ENCODE results near the gene ENTPD6. TPM values are rescaled to one million over a fixed set of nuclear protein-coding genes. Genes with fewer than 3 reads are reported as not detected.
"Not testable (repeated sequence)": the region's sequence is repeated elsewhere in the genome, so short reads cannot be mapped to it uniquely, and the experiment has no call there.

The ENTPD6 gene
- total RNA-seq, 2 experiments from 2014 or later, result 47.7 to 48.2 TPM

DNA sequence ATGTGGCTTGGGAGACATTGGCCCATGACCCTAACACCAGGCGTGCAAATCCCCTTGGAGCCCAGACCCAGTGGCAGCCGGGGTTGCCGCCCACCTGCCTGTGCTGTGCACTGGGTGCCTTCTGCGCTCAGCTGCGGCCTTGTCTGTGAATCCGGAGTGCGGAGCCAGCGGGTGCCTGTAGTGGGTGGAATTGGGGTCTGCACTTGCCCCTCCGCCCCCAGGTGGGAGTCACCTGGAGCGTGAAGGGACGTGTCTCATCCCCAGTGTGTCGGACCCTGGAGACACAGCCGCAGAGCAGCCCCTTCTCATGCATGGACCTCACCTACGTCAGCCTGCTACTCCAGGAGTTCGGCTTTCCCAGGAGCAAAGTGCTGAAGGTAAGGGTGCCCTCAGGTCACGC is 29.4 kb downstream of the ENTPD6 start:
- H3K4me1 Mint-ChIP-seq, result peaks cover 9% of the 10 kb centered on the region

DNA sequence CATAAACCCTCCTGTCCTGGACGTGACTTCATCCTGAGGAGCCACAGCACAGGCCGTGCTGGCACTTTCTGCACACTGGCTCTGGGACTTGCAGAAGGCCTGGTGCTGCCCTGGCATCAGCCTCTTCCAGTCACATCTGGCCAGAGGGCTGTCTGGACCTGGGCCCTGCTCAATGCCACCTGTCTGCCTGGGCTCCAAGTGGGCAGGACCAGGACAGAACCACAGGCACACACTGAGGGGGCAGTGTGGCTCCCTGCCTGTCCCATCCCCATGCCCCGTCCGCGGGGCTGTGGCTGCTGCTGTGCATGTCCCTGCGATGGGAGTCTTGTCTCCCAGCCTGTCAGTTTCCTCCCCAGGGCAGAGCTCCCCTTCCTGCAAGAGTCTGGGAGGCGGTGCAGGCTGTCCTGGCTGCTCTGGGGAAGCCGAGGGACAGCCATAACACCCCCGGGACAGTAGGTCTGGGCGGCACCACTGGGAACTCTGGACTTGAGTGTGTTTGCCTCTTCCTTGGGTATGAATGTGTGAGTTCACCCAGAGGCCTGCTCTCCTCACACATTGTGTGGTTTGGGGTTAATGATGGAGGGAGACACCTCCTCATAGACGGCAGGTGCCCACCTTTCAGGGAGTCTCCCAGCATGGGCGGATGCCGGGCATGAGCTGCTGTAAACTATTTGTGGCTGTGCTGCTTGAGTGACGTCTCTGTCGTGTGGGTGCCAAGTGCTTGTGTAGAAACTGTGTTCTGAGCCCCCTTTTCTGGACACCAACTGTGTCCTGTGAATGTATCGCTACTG is 30.3 kb downstream of the ENTPD6 start:
- ChIA-PET POLR2A (no interaction called here), CTCF (no interaction called here)
- Mint-ChIP-seq H3K27me3 (no peaks in the 10 kb centered on the region), H3K4me1 (peaks cover 9% of the 10 kb centered on the region), H3K27ac (no peak overlapping the region), H3K4me3 (no peak overlapping the region), H3K9me3 (no peaks in the 10 kb centered on the region), H3K36me3 (ENCODE audit: low read depth) (peaks cover 4% of the 10 kb centered on the region)
- DNase-seq, result no peak

More for the DNA sequence above, 29.4 kb downstream of the ENTPD6 start:
- ChIA-PET CTCF (no interaction called here), POLR2A (no interaction called here)
- Mint-ChIP-seq H3K27me3 (no peaks in the 10 kb centered on the region), H3K27ac (no peak overlapping the region), H3K4me3 (no peak overlapping the region), H3K36me3 (ENCODE audit: low read depth) (peaks cover 4% of the 10 kb centered on the region), H3K9me3 (no peaks in the 10 kb centered on the region)
- DNase-seq, result no peak

DNA sequence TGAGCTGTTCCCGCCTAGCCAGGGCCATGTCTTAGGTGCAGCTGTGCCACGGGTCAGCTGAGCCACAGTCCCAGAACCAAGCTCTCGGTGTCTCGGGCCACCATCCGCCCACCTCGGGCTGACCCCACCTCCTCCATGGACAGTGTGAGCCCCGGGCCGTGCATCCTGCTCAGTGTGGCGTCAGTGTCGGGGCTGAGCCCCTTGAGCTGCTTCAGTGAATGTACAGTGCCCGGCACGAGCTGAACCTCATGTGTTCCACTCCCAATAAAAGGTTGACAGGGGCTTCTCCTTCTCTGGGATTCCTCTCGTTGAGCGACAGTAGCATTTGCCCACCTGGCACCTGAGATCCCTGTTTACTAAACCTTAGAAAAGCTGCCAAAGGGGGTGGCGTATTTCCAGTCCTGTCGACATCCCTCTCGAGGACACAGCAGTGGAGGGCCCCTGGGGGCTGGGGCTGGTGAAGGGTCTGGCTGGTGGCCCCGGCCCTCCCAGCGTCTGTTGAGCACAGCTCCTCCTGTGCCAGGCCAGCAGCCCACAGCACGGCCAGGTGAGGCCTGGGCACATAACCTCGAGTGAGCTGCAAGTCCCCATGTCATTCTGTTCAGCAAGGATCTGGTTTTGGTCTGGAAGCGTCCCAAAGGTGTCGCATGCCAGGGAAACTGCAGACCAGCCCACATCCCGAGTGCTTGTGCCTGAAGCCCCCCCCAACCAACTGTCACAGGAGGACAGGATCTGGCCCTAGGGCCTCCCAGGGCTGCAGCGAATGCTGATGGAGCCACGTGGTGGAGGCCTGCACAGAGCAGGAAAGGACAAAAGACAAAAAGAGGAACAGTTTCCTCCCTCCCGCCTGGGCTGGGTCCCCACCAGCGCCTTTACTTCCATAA is 31.2 kb downstream of the ENTPD6 start:
- Mint-ChIP-seq H3K36me3 (ENCODE audit: low read depth) (peaks cover 4% of the 10 kb centered on the region), H3K9me3 (no peaks in the 10 kb centered on the region), H3K27me3 (no peaks in the 10 kb centered on the region), H3K4me3 (no peak overlapping the region), H3K27ac (no peak overlapping the region), H3K4me1 (peaks cover 9% of the 10 kb centered on the region)
- ChIA-PET CTCF (no interaction called here), POLR2A (no interaction called here)
- no peak for DNase-seq

DNA sequence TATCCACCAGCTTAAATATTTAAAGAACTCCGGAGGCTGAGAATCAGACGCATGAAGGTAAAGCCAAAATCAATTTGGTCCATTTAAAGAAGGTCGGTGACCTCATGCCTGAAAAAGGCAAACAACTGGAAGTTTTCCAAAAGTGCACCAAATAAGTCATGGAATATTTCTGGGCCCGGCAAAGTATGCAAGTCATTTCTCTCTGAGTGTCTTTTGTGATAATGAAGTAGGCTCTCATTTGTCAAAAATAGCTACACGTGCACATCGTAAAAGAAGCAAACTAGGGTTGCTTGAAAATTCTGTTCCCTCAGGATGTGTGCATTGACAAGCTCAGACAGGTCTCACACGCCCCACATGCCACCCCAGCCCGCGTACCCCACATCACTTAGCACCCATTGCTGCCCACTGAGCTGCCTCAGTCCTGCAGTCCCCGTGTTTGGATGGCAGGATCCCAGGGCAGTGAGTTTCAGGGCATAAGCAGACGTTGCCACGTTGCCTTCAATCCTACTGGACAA is 31.9 kb downstream of the ENTPD6 start:
- POLR2A ChIA-PET, result no interaction called here
- H3K27me3 Mint-ChIP-seq, result no peaks in the 10 kb centered on the region
- CTCF ChIA-PET, result no interaction called here

DNA sequence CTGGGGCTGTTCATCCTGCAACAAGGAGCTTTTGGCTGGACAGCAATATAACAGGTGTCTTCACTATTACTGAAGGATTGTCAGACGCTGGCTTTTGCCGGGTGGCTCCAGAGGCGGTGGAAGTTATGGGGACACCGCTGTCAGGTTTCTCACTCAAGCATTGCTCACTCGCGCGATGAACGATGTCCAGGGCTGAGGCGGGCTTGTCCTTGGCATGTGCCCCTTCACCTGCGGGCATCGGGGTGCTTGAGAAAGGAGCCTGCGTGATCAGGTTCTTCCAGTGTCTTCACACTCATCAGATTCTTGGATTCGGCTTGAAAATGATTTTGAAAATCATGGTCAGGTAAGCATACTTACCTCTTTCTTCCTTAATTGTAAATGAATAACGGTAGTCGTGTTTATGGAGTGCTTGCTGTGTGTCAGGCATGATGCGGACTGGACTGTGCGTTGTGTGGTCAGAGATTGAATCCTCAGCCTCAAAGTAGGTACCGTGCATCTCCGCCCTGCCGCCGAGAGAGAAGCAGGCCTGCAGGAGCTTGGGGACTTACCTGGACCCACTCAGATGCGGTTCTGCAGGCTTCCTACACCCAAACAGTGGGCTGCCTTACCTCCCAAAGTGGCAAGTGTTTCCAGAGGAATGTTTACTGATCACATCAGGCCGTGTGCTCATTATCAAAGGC is 34.1 kb downstream of the ENTPD6 start:
- peaks cover 4% of the 10 kb centered on the region for H3K36me3 Mint-ChIP-seq (ENCODE audit: low read depth)
- ChIA-PET CTCF (interaction anchor here (0.7 kb wide), 1 partner anchor 8 kb away, joined by 3 read pairs; no protein-coding TSS in a partner anchor), POLR2A (no interaction called here)
- DNase-seq, result no peak
- H3K4me3 Mint-ChIP-seq, result no peak overlapping the region
- H3K27ac Mint-ChIP-seq, result no peak overlapping the region
- H3K27me3 Mint-ChIP-seq, result peaks cover 7% of the 10 kb centered on the region
- H3K9me3 Mint-ChIP-seq, result no peaks in the 10 kb centered on the region
- no peaks in the 10 kb centered on the region for H3K4me1 Mint-ChIP-seq

More for the DNA sequence above, 31.9 kb downstream of the ENTPD6 start:
- Mint-ChIP-seq H3K36me3 (ENCODE audit: low read depth) (peaks cover 4% of the 10 kb centered on the region), H3K4me3 (no peak overlapping the region), H3K9me3 (no peaks in the 10 kb centered on the region), H3K4me1 (peaks cover 9% of the 10 kb centered on the region), H3K27ac (no peak overlapping the region)
- DNase-seq, result no peak

DNA sequence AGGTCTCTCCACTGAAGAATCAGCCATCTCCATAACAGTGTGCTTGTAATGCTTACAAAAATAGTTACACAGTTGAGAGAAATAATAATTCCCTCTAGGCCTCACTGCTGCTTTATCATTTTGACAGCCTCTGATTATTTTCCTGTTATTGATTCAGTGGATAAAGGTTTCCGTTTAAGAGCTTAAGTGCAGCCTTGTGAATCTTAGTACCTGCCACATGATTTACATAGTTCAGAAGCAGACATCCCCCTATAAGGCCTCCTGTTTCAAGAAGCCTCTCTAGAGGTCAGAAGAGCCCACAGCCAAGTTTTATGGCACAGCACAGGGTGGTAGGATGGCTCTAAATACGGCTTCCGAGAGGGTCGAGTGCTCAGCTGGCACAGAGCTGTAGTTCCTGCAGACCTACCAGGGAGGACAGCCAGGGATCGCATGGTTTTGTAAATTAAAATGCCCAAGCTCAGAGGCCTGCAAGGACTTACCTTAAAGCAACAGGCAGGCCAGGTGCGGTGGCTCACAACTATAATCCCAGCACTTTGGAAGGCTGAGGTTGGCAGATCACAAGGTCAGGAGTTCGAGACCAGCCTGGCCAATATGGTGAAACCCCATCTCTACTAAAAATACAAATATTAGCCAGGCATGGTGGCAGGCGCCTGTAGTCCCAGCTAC is 34.8 kb downstream of the ENTPD6 start:
- H3K27ac Mint-ChIP-seq, result no peak overlapping the region
- ChIA-PET CTCF (interaction anchor here (0.7 kb wide), 1 partner anchor 9 kb away, joined by 3 read pairs; no protein-coding TSS in a partner anchor), POLR2A (no interaction called here)
- H3K4me1 Mint-ChIP-seq, result no peaks in the 10 kb centered on the region
- no peaks in the 10 kb centered on the region for H3K9me3 Mint-ChIP-seq
- peaks cover 4% of the 10 kb centered on the region for H3K36me3 Mint-ChIP-seq (ENCODE audit: low read depth)
- no peak overlapping the region for H3K4me3 Mint-ChIP-seq
- no peak for DNase-seq
- H3K27me3 Mint-ChIP-seq, result peaks cover 10% of the 10 kb centered on the region

DNA sequence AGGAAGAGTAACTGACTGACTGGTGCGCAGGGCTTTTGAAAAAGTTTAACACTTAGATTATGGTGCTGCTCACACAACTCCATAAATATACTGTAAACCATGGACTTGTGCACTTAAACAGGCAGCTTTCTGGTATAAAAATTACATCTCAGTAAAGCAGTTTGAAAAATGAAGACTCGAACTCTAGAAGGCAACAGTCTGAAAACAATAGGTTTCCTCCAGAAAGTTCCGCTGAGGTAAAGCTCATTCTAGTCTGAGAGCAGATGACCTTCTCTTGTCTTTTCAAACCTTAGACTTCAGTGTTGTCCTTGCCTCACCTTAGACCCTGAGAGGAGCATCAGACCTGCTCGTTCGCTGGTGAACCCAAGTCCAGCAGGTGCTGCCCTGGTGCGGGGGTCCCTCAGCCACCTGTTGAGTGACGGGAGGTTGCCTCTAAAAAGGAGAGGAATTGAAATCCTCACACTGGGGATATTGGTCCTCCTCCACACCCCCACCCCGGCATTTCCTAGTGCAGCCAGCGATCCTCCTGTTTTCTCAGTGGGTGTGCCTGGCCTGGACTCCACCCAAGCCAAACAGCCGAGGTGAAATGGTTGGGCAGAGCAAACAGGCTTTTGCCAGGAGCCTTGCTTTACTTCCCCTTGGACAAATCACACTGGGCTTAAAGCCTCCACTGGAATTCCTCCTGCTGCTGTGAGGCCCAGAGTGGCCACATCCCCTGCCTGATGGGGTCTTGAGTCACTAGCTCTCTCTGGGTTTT is 37.7 kb downstream of the ENTPD6 start:
- Mint-ChIP-seq H3K4me3 (no peak overlapping the region), H3K27ac (no peak overlapping the region), H3K4me1 (peaks cover 11% of the 10 kb centered on the region), H3K27me3 (peaks cover 12% of the 10 kb centered on the region), H3K36me3 (ENCODE audit: low read depth) (no peaks in the 10 kb centered on the region), H3K9me3 (no peaks in the 10 kb centered on the region)
- DNase-seq, result no peak
- CTCF ChIA-PET, result interaction anchor here (0.7 kb wide), 1 partner anchor 387 kb away, joined by 4 read pairs; no protein-coding TSS in a partner anchor
- POLR2A ChIA-PET, result no interaction called here

DNA sequence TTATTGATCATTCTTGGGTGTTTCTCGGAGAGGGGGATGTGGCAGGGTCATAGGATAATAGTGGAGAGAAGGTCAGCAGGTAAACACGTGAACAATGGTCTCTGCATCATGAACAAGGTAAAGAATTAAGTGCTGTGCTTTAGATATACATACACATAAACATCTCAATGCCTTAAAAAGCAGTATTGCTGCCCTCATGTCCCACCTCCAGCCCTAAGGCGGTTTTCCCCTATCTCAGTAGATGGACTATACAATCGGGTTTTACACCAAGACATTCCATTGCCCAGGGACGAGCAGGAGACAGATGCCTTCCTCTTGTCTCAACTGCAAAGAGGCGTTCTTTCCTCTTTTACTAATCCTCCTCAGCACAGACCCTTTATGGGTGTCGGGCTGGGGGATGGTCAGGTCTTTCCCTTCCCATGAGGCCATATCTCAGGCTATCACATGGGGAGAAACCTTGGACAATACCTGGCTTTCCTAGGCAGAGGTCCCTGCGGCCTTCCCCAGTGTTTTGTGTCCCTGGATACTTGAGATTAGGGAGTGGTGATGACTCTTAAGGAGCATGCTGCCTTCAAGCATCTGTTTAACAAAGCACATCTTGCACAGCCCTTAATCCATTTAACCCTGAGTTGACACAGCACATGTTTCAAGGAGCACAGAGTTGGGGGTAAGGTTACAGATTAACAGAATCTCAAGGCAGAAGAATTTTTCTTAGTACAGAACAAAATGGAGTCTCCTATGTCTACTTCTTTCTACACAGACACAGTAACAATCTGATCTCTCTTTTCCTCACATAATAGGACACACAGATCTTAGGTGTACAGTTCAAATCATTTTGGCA is 38.7 kb downstream of the ENTPD6 start:
- Mint-ChIP-seq H3K4me1 (peaks cover 20% of the 10 kb centered on the region), H3K27me3 (peaks cover 12% of the 10 kb centered on the region)
- POLR2A ChIA-PET; DNase-seq; H3K36me3 Mint-ChIP-seq (ENCODE audit: low read depth); H3K4me3 Mint-ChIP-seq; H3K27ac Mint-ChIP-seq; H3K9me3 Mint-ChIP-seq; CTCF ChIA-PET: not testable (repeated sequence)

DNA sequence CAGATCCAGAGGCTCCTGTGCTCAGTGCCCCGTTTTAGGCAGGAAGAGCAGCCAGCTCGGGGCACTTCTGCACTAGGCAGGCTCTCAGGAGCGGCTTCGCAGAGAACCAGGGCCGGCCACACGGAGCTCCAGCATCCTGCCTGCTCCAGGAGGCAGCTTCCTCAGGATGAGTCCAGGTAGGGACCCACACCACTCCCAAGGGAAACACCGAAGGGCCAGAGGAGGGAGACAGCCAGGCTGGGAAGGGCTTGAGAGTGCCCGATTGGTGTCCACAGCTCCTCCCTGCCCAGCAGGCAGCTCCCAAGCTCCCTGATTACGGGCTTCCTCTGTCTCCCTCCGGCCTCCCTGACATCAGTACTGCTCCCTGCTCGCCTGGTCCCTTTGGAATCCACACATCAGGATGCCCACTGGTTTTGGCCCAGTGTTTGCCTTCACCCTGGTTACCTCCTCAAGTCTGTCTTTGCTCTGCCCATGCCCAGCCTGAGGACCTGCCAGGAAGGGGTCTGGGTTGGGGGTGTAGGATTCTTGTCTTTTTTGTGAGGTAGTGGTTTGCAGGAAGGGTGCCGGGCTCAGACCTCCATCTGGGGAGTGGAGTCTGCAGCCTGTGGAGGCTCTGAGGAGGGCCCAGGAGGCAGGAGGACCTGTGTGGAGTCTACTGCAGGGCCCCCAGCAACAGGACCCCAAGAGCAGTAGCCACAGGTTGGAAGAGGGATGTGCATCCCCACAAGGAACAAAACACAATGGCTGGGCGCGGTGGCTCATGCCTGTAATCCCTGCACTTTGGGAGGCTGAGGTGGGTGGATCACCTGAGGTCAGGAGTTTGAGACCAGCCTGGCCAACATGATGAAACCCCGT is 41.2 kb downstream of the ENTPD6 start:
- Mint-ChIP-seq H3K27me3 (peaks cover 12% of the 10 kb centered on the region), H3K4me1 (peaks cover 20% of the 10 kb centered on the region), H3K27ac (no peak overlapping the region), H3K36me3 (ENCODE audit: low read depth) (no peaks in the 10 kb centered on the region), H3K4me3 (no peak overlapping the region), H3K9me3 (no peaks in the 10 kb centered on the region)
- ChIA-PET POLR2A (interaction anchor here (1.0 to 2.7 kb wide), 3 partner anchors 11 to 171 kb away, joined by 3 to 12 read pairs (median 4); partner anchors contain the start of genes GINS1 and PYGB), CTCF (interaction anchor here (1.0 to 1.2 kb wide), 2 partner anchors 12 to 62 kb away, joined by 3 read pairs; no protein-coding TSS in a partner anchor)
- no peak for DNase-seq

DNA sequence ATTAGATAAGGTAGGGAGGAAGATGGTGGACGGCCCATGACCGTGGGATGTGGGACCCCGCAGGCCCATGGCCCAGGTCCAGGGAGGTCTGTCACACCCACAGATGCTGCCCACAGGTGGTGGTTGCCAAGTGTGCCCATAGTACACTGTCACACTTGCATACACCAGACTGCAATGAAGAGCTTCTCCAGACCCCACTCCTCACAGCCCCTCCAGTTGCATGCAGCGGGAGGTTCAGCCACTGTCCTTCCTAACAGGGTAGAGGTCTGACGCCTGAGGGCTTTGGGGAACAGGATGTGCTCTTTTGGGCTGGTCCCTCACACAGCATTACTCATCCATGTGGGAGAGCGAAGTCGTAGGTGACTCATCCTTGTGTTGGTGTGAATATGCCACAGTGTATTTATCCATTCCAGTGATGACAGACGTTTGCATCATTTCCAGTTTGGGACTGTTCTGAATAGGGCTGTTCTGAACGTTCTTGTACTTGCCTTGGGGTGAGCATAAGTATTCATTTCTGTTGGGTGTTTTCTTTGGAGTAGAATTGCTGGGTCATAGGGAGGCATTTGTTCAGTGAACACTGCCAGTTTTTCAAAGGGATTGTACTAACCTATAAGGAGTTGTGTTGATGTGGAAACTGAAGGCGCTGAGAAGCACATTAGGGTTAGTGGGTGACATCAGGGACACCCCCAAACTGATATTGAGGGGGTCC is 42.3 kb downstream of the ENTPD6 start:
- ChIA-PET POLR2A (interaction anchor here (1.9 to 2.7 kb wide), 2 partner anchors 10 to 41 kb away, joined by 4 to 12 read pairs; partner anchors contain the start of gene PYGB), CTCF (interaction anchor here (1.0 kb wide), 1 partner anchor 61 kb away, joined by 3 read pairs; no protein-coding TSS in a partner anchor)
- Mint-ChIP-seq H3K4me1 (peaks cover 20% of the 10 kb centered on the region), H3K36me3 (ENCODE audit: low read depth) (no peaks in the 10 kb centered on the region), H3K27ac (peak overlapping the region; percentile 86), H3K9me3 (no peaks in the 10 kb centered on the region), H3K4me3 (peak overlapping the region; percentile 48), H3K27me3 (peaks cover 18% of the 10 kb centered on the region)
- peak; percentile 72 for DNase-seq
